Endothelial cell of umbilical vein (primary cell): ENCODE results near the gene SRCAP. TPM values are rescaled to one million over a fixed set of nuclear protein-coding genes. Genes with fewer than 3 reads are reported as not detected.

Experiments used
- BruUV-seq: library from RNA; stranded (reverse); fragments of 400-500 nt; replicated peaks from 2 replicates; lab custom pipeline; 2021; lab: Mats Ljungman, UMichigan
- CTCF ChIA-PET: fragments of 300-600, 350-600 bp; sonication (Branson Sonifier 250); formaldehyde crosslinking; loops from one replicate; lab custom pipeline; 2021; ENCODE audit warnings: antibody characterized with exemption, inconsistent platforms; lab: Charles Lee
- POLR2A ChIA-PET: fragments of 300-600, 350-600 bp; sonication (Branson Sonifier 250); formaldehyde crosslinking; loops from one replicate; lab custom pipeline; 2021; ENCODE audit warnings: antibody characterized with exemption, inconsistent platforms; lab: Charles Lee
- DNase-seq: peaks from one replicate; pipeline ENCODE4 v3.0.0-alpha.2; 2011; ENCODE audit warnings: low read depth, low spot score
- FAIRE-seq: peaks from 2 replicates; lab custom pipeline; 2011; peaks lifted over from hg19 to GRCh38; lab: Jason Lieb, UNC
- H2AFZ ChIP-seq: 2 replicates; pipeline ENCODE4 v1.6.0; 2012; ENCODE audit warnings: low read depth, low read length, control low read depth, inconsistent platforms
- H3K27ac ChIP-seq: 2 replicates; pipeline ENCODE4 v1.5.1; 2011; ENCODE audit warnings: low read depth, mild to moderate bottlenecking, control low read depth, low read length, moderate library complexity; ENCODE audit not compliant: insufficient read depth
- H3K27me3 ChIP-seq, 2 experiments: 2 replicates each; pipeline versions ENCODE4 v1.6.0 to v1.6.1; 2011; ENCODE audit warnings: low read length in 2 of 2, mixed read lengths in 1 of 2; ENCODE audit not compliant: control insufficient read depth in 2 of 2, insufficient read depth in 2 of 2
- H3K36me3 ChIP-seq, 2 experiments: 2 replicates in 1 of 2; 3 replicates in 1 of 2; pipeline ENCODE4 v1.5.1; 2011; ENCODE audit warnings: low read length in 2 of 2, mild to moderate bottlenecking in 1 of 2, moderate library complexity in 1 of 2; ENCODE audit not compliant: control insufficient read depth in 2 of 2, insufficient read depth in 2 of 2; ENCODE audit errors: extremely low read depth in 1 of 2
- H3K4me1 ChIP-seq: 3 replicates; pipeline ENCODE4 v1.5.1; 2011; ENCODE audit warnings: mild to moderate bottlenecking, low read length; ENCODE audit not compliant: control insufficient read depth, insufficient read depth; ENCODE audit errors: extremely low read depth
- H3K4me2 ChIP-seq: 2 replicates; pipeline ENCODE4 v1.6.1; 2011; ENCODE audit warnings: low read length, control low read depth, mixed read lengths; ENCODE audit not compliant: insufficient read depth
- H3K4me3 ChIP-seq, 3 experiments: fragments of 200-600 bp in 1 of 3; sonication (generic), shearing (Covaris generic) in 1 of 3; replicated peaks in 1 of 3; 2 replicates each; pipeline ENCODE4 v1.5.1; 2011 to 2016; ENCODE audit warnings: control low read depth in 3 of 3, low read length in 3 of 3, mild to moderate bottlenecking in 2 of 3, inconsistent platforms in 1 of 3, low read depth in 1 of 3, moderate library complexity in 1 of 3; ENCODE audit not compliant: insufficient read depth in 1 of 3
- H3K79me2 ChIP-seq: 2 replicates; pipeline ENCODE4 v1.6.0; 2012; ENCODE audit warnings: low read length, inconsistent platforms; ENCODE audit not compliant: control insufficient read depth, insufficient read depth
- H3K9ac ChIP-seq: replicated peaks from 2 replicates; pipeline ENCODE3; 2011; ENCODE audit warnings: low read length, control low read depth; ENCODE audit not compliant: insufficient read depth; ENCODE audit errors: extremely low read depth
- H3K9me1 ChIP-seq: replicated peaks from 3 replicates; pipeline ENCODE4 v1.6.0; 2011; ENCODE audit warnings: mild to moderate bottlenecking, low read length; ENCODE audit not compliant: control insufficient read depth, insufficient read depth; ENCODE audit errors: extremely low read depth
- H3K9me3 ChIP-seq: replicated peaks from 2 replicates; pipeline ENCODE4 v1.5.1; 2012; ENCODE audit warnings: low read length, inconsistent platforms; ENCODE audit not compliant: control insufficient read depth, insufficient read depth
- H4K20me1 ChIP-seq: replicated peaks from 2 replicates; pipeline ENCODE3; 2011; ENCODE audit warnings: mild to moderate bottlenecking, low read length; ENCODE audit not compliant: control insufficient read depth, insufficient read depth; ENCODE audit errors: extremely low read depth
- EZH2 ChIP-seq: IDR thresholded peaks from 2 replicates; pipeline ENCODE4 v1.6.1; 2012; ENCODE audit warnings: borderline replicate concordance, low read depth, mild to moderate bottlenecking, moderate library complexity, low read length, inconsistent platforms; ENCODE audit not compliant: severe bottlenecking
- dilution Hi-C: fragments of 300-500 bp; cut with MboI; formaldehyde crosslinking; loops from one replicate; pipeline ENCODE4 v1.15.0; 2019; ENCODE audit warnings: low sequenced_read_pairs; ENCODE audit not compliant: extremely low pct_ligation_motif_present
- intact Hi-C: fragments of 100-400 bp; cut with micrococcal nuclease; formaldehyde crosslinking; loops from one replicate; pipeline ENCODE4 v1.10.0; 2022
- polyA plus RNA-seq, 4 experiments: library from polyadenylated mRNA; depleted of rRNA in 3 of 4; stranded (reverse) in 3 of 4; unstranded in 1 of 4; fragments of >200 nt; gene quantifications; 2 replicates each; pipeline versions ENCODE4 v1.2.1 to v1.2.3, GENCODE V29; 2011 to 2012; ENCODE audit warnings: missing spikeins in 1 of 4
- total RNA-seq: library from RNA; stranded (reverse); gene quantifications from 2 replicates; pipeline ENCODE4 v1.2.3, GENCODE V29; 2021
- TF ChIP-seq, protein P1 (sequence below), 2 donors: IDR thresholded peaks; 1 replicate in 1 of 2; 2 replicates in 1 of 2; pipeline ENCODE4 v1.5.1; 2011; ENCODE audit warnings: low read length in 2 of 2, mild to moderate bottlenecking in 2 of 2, moderate library complexity in 2 of 2, control low read depth in 1 of 2, inconsistent platforms in 1 of 2, low read depth in 1 of 2; ENCODE audit not compliant: insufficient read depth in 1 of 2; ENCODE audit errors: extremely low read depth in 1 of 2

Gene SRCAP
- total and polyA plus RNA-seq, 2 donors (not counting 3 experiments of a cell fraction or from before 2014, with no cell fraction given): 11.0 to 77.7 TPM

DNA sequence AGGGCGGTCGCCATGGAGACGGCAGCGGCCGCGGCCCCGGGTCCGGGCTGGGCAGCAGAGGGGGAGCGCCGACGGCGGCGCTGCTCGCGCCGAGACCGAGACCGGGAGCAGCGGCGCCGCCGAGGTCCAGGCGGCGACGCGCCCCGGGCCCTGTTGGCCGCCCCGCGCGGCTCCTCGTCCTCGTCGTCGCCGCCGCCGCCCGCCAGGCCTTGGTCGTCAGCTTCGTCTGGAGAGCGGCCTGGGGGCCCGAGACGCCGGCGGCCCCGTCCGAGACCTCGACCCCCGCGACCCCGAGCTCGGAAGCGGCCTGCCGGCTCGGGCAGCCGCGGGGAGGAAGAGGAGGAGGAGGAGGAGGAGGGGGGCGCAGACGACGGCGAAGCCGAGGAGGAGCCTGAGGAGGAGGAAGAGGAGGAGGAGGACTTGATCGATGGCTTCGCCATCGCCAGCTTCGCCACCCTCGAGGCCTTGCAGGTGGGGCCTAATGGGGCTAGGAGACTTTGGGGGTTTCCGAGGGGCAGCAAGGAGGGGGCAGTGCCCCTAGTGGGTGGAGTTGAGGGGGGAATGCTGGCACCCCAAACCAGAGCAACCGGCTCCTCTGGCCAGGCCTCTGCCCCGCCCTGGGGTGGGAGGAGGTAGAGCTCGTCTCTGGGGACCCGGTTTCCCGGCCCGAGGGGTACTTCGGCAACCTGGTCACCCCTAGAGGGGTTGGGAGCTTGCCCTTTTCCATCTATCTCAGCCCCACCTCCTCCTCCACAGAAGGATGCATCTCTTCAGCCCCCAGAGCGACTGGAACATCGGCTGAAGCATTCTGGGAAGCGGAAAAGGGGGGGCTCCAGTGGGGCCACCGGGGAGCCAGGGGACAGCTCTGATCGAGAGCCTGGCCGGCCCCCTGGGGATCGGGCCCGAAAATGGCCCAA is 39.2 kb upstream of the SRCAP start:
- FAIRE-seq: peak; percentile 33
- peaks cover 17 to 43% of the 10 kb centered on the region in 2 experiments for H3K36me3 ChIP-seq
- H3K4me1 ChIP-seq: peaks cover 21% of the 10 kb centered on the region
- H3K27ac ChIP-seq: peak overlapping the region; percentile 96
- H3K9me3 ChIP-seq: no peaks in the 10 kb centered on the region
- BruUV-seq: no TSS peak
- intact Hi-C loops (loop anchor here (2.0 to 10.0 kb wide), 6 partner anchors 25 to 565 kb away; partner anchors contain the start of genes FBXL19, TBC1D10B, TBX6 and YPEL3), dilution Hi-C loops (no loop called here)
- H2AFZ ChIP-seq: peak overlapping the region; percentile 23
- no peaks in the 10 kb centered on the region for H4K20me1 ChIP-seq
- H3K79me2 ChIP-seq: peaks cover 43% of the 10 kb centered on the region
- peak overlapping the region; percentile 59 to 90 (median 65) for H3K4me3 ChIP-seq
- DNase-seq: peak; percentile 19
- H3K9me1 ChIP-seq: no peaks in the 10 kb centered on the region
- POLR2A ChIA-PET: interaction anchor here (0.9 to 1.2 kb wide), 2 partner anchors 35 to 145 kb away, joined by 3 to 5 read pairs; no protein-coding TSS in a partner anchor
- H3K9ac ChIP-seq: peak overlapping the region; percentile 98
- TF ChIP-seq, protein P1, sequence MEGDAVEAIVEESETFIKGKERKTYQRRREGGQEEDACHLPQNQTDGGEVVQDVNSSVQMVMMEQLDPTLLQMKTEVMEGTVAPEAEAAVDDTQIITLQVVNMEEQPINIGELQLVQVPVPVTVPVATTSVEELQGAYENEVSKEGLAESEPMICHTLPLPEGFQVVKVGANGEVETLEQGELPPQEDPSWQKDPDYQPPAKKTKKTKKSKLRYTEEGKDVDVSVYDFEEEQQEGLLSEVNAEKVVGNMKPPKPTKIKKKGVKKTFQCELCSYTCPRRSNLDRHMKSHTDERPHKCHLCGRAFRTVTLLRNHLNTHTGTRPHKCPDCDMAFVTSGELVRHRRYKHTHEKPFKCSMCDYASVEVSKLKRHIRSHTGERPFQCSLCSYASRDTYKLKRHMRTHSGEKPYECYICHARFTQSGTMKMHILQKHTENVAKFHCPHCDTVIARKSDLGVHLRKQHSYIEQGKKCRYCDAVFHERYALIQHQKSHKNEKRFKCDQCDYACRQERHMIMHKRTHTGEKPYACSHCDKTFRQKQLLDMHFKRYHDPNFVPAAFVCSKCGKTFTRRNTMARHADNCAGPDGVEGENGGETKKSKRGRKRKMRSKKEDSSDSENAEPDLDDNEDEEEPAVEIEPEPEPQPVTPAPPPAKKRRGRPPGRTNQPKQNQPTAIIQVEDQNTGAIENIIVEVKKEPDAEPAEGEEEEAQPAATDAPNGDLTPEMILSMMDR (IDR thresholded peaks at IDR 0.05; ENCODE audit: extremely low read depth in 1 of 2, insufficient read depth in 1 of 2, low read depth in 1 of 2, low read length in 2 of 2): peak in 1 of 2 donors; percentile 7
- no peak for TF ChIP-seq EZH2
- H3K27me3 ChIP-seq: no peaks in the 10 kb centered on the region
- CTCF ChIA-PET: interaction anchor here (0.9 to 2.5 kb wide), 9 partner anchors 9 to 230 kb away, joined by 3 to 26 read pairs (median 5); partner anchors contain the start of genes DCTPP1 and PRR14
- peak overlapping the region; percentile 82 for H3K4me2 ChIP-seq
